Left cardiac atrium (tissue), 4 donors: ENCODE results near the gene NACA. TPM values are rescaled to one million over a fixed set of nuclear protein-coding genes. Genes with fewer than 3 reads are reported as not detected.
"Not testable (repeated sequence)": the region's sequence is repeated elsewhere in the genome, so short reads cannot be mapped to it uniquely, and the experiment has no call there.

ENCODE experiments used
- ATAC-seq, 2 donors: fragments of 200-7000 bp; cut with Tn5 transposase; one replicate each; pipeline ENCODE4 v1.9.1; 2020; ENCODE audit warnings: mild to moderate bottlenecking in 2 of 2, moderate library complexity in 2 of 2
- DNase-seq: peaks from one replicate; pipeline ENCODE4 v3.0.0-alpha.2; 2020
- intact Hi-C, 2 donors: fragments of 100-400 bp; cut with DNase I; formaldehyde crosslinking; loops; one replicate each; pipeline versions ENCODE4 v1.14.1 to v1.15.1; 2022 to 2023
- long read RNA-seq: library from polyadenylated mRNA; unstranded; transcript quantifications from one replicate; pipeline ENCODE4 v2.0.0, GENCODE V29; 2021
- total RNA-seq, 2 donors: library from RNA; stranded (reverse); fragmentation: NEBNext Ultra II Directional; extraction: Animal tissue kit (Norgen Biotek cat#: 25700); gene quantifications; one replicate each; pipeline ENCODE4 v1.2.1, GENCODE V29; 2021
- donor health status: DM: no; HTN: yes; CAD: no.
- donor health status: DM: no; HTN: yes; CAD: no; lungs with severe emphysema.
- donor health status: DM: yes; HTN: yes; CAD: no.
- donor health status: Dilated cardiomyopathy.

NACA gene
- total RNA-seq, result 100 to 1,000 TPM; 516 to 593 TPM
- long read RNA-seq, transcript NACA-201 (8 exons, 2,690 nt), result major isoform, 46 of 86 reads
- long read RNA-seq, transcript NACA-202 (8 exons, 1,059 nt), result minor isoform, 8 of 86 reads
- long read RNA-seq, partial matches to known transcripts, result 28 of 86 reads
- long read RNA-seq, other reads (novel, unspliced or antisense), result 0 of 86 reads

- DNase-seq, result peak; percentile 100
- intact Hi-C loops, result loop anchor here in 1 of 2 donors (2.0 to 10.0 kb wide), 2 partner anchors 38 to 80 kb away; partner anchors contain the start of gene ATP5F1B
- ATAC-seq, result peak; percentile 98
Observed at GRCh38 chr12:56724972-56725722, at the start of gene NACA. TSS of gene NACA (minus strand) at chr12:56725299. CDS start at chr12:56724521, 778 bp downstream.

GRCh38 chr12:56773113-56773512 is 48.0 kb upstream of the NACA start:
- no peak for DNase-seq
- no peak for ATAC-seq
- intact Hi-C loops, result no loop called here

- ATAC-seq (no peak), DNase-seq (no peak)
- intact Hi-C loops, result no loop called here
Observed at GRCh38 chr12:56772625-56773024, 47.5 kb upstream of the NACA start.

- DNase-seq (no peak), ATAC-seq (no peak)
- intact Hi-C loops, result no loop called here
Observed at GRCh38 chr12:56769868-56770267, 44.8 kb upstream of the NACA start.

GRCh38 chr12:56768424-56768823 is 43.3 kb upstream of the NACA start:
- DNase-seq, result no peak
- intact Hi-C loops, result no loop called here
- no peak for ATAC-seq

GRCh38 chr12:56766535-56766934 is 41.4 kb upstream of the NACA start:
- ATAC-seq (peak; percentile 59 to 65), DNase-seq (no peak)
- intact Hi-C loops, result no loop called here

- DNase-seq (no peak), ATAC-seq (peak in 1 of 2 donors; percentile 27)
- intact Hi-C loops, result loop anchor here (2.0 to 5.0 kb wide), 2 partner anchors 223 kb away; no protein-coding TSS in a partner anchor
Observed at GRCh38 chr12:56763753-56764657, 38.9 kb upstream of the NACA start.

- ATAC-seq (no peak), DNase-seq (no peak)
- intact Hi-C loops, result loop anchor here (2.0 to 5.0 kb wide), 2 partner anchors 225 kb away; no protein-coding TSS in a partner anchor
Observed at GRCh38 chr12:56761812-56762211, 36.7 kb upstream of the NACA start.

GRCh38 chr12:56760460-56760859 is 35.4 kb upstream of the NACA start:
- no peak for DNase-seq
- ATAC-seq, result no peak
- intact Hi-C loops, result loop anchor here in 1 of 2 donors (5.0 kb wide), 1 partner anchor 227 kb away; no protein-coding TSS in a partner anchor

- no peak for DNase-seq
- ATAC-seq, result no peak
- intact Hi-C loops, result loop anchor here in 1 of 2 donors (5.0 kb wide), 2 partner anchors 243 to 303 kb away; no protein-coding TSS in a partner anchor
Observed at GRCh38 chr12:56759263-56759908, 34.3 kb upstream of the NACA start.

- no peak for ATAC-seq
- no peak for DNase-seq
- intact Hi-C loops, result loop anchor here in 1 of 2 donors (5.0 kb wide), 2 partner anchors 244 to 304 kb away; no protein-coding TSS in a partner anchor
Observed at GRCh38 chr12:56758728-56759262, 33.7 kb upstream of the NACA start.

- not testable (repeated sequence) for DNase-seq, ATAC-seq
- intact Hi-C loops, result loop anchor here in 1 of 2 donors (5.0 kb wide), 2 partner anchors 244 to 304 kb away; no protein-coding TSS in a partner anchor
Observed at GRCh38 chr12:56757971-56758370, 32.9 kb upstream of the NACA start.

GRCh38 chr12:56753566-56753965 is 28.5 kb upstream of the NACA start:
- intact Hi-C loops, result no loop called here
- DNase-seq, result no peak
- ATAC-seq, result no peak

GRCh38 chr12:56751712-56752598 is 26.9 kb upstream of the NACA start, which contains the start of gene PRIM1:
TSS of gene PRIM1 (minus strand) at chr12:56752323. CDS start at chr12:56752298, 25 bp downstream.
- intact Hi-C loops, result no loop called here
- DNase-seq (peak; percentile 86), ATAC-seq (peak; percentile 97 to 98)

- DNase-seq, ATAC-seq, intact Hi-C loops: not testable (repeated sequence)
Observed at GRCh38 chr12:56750596-56750995, 25.5 kb upstream of the NACA start.

- no peak for DNase-seq
- intact Hi-C loops, result no loop called here
- ATAC-seq, result no peak
Observed at GRCh38 chr12:56749853-56750252, 24.8 kb upstream of the NACA start.

- ATAC-seq (no peak), DNase-seq (no peak)
- intact Hi-C loops, result no loop called here
Observed at GRCh38 chr12:56749359-56749758, 24.3 kb upstream of the NACA start.
